H9 (cell line): ENCODE results near the gene COL28A1. TPM values are rescaled to one million over a fixed set of nuclear protein-coding genes. Genes with fewer than 3 reads are reported as not detected.

Experiments used
- DNase-seq: peaks from one replicate; pipeline ENCODE4 v3.0.0-alpha.2; 2017
- H2AFZ ChIP-seq: one replicate; pipeline ENCODE4 v1.6.1; 2013; ENCODE audit warnings: mild to moderate bottlenecking, low read length, control low read depth, moderate library complexity
- H2AK5ac ChIP-seq: 2 replicates; pipeline ENCODE4 v1.6.1; 2013; ENCODE audit warnings: low read length, control low read depth, mixed read lengths; ENCODE audit not compliant: insufficient read length
- H2BK120ac ChIP-seq: one replicate; pipeline ENCODE4 v1.6.1; 2013; ENCODE audit warnings: low read depth, mild to moderate bottlenecking, low read length, control low read depth, inconsistent platforms; ENCODE audit not compliant: poor library complexity, severe bottlenecking
- H2BK12ac ChIP-seq: 2 replicates; pipeline ENCODE4 v1.6.1; 2013; ENCODE audit warnings: low read length, control low read depth, mixed read lengths, low read depth; ENCODE audit not compliant: insufficient read length
- H2BK15ac ChIP-seq: 2 replicates; pipeline ENCODE4 v1.6.1; 2013; ENCODE audit warnings: low read depth, low read length, control low read depth
- H2BK20ac ChIP-seq: one replicate; pipeline ENCODE4 v1.6.1; 2013; ENCODE audit warnings: low read depth, mild to moderate bottlenecking, low read length, control low read depth, inconsistent platforms; ENCODE audit not compliant: poor library complexity, severe bottlenecking
- H2BK5ac ChIP-seq: 2 replicates; pipeline ENCODE4 v1.6.1; 2013; ENCODE audit warnings: low read length, control low read depth, mixed read lengths; ENCODE audit not compliant: insufficient read length
- H3K14ac ChIP-seq: 2 replicates; pipeline ENCODE4 v1.6.1; 2013; ENCODE audit warnings: low read length, control low read depth; ENCODE audit not compliant: insufficient read depth
- H3K18ac ChIP-seq: 2 replicates; pipeline ENCODE4 v1.6.1; 2013; ENCODE audit warnings: low read depth, mild to moderate bottlenecking, mixed read lengths, low read length, control low read depth; ENCODE audit not compliant: insufficient read length
- H3K23ac ChIP-seq: 2 replicates; pipeline ENCODE4 v1.6.1; 2013; ENCODE audit warnings: low read length, control low read depth, mixed read lengths, low read depth; ENCODE audit not compliant: insufficient read length
- H3K23me2 ChIP-seq: 2 replicates; pipeline ENCODE4 v1.6.1; 2013; ENCODE audit warnings: low read depth, mild to moderate bottlenecking, mixed read lengths, low read length, control low read depth; ENCODE audit not compliant: insufficient read length, poor library complexity, severe bottlenecking
- H3K27ac ChIP-seq: 2 replicates; pipeline ENCODE4 v1.5.1; 2013; ENCODE audit warnings: low read length, control low read depth, mixed read lengths, low read depth; ENCODE audit not compliant: insufficient read length
- H3K27me3 ChIP-seq: 2 replicates; pipeline ENCODE4 v1.6.1; 2013; ENCODE audit warnings: low read length, control low read depth, inconsistent platforms; ENCODE audit not compliant: insufficient read depth
- H3K4ac ChIP-seq: 2 replicates; pipeline ENCODE4 v1.6.1; 2013; ENCODE audit warnings: low read depth, mild to moderate bottlenecking, control low read depth, inconsistent platforms, low read length, moderate library complexity
- H3K4me1 ChIP-seq: 2 replicates; pipeline ENCODE4 v1.6.1; 2013; ENCODE audit warnings: low read length, control low read depth, inconsistent platforms; ENCODE audit not compliant: insufficient read depth
- H3K4me2 ChIP-seq: 2 replicates; pipeline ENCODE4 v1.6.1; 2013; ENCODE audit warnings: low read length, control low read depth, mixed read lengths; ENCODE audit not compliant: insufficient read length, insufficient read depth
- H3K56ac ChIP-seq: 2 replicates; pipeline ENCODE4 v1.6.1; 2013; ENCODE audit warnings: low read depth, mild to moderate bottlenecking, mixed read lengths, low read length, control low read depth; ENCODE audit not compliant: insufficient read length
- H3K79me1 ChIP-seq: 2 replicates; pipeline ENCODE4 v1.6.1; 2013; ENCODE audit warnings: low read depth, mild to moderate bottlenecking, moderate library complexity, low read length, control low read depth, inconsistent platforms; ENCODE audit not compliant: insufficient read depth, poor library complexity, severe bottlenecking
- H3K79me2 ChIP-seq: 2 replicates; pipeline ENCODE4 v1.6.1; 2013; ENCODE audit warnings: low read length, control low read depth, inconsistent platforms; ENCODE audit not compliant: insufficient read depth
- H3K9ac ChIP-seq: 2 replicates; pipeline ENCODE4 v1.6.1; 2013; ENCODE audit warnings: low read length, control low read depth, mixed read lengths; ENCODE audit not compliant: insufficient read length; ENCODE audit errors: extremely low read depth
- H3K9me3 ChIP-seq: one replicate; pipeline ENCODE4 v1.6.1; 2013; ENCODE audit warnings: low read depth, low read length, inconsistent platforms; ENCODE audit not compliant: control insufficient read depth
- H3T11ph ChIP-seq: one replicate; pipeline ENCODE4 v1.6.1; 2013; ENCODE audit warnings: mild to moderate bottlenecking, low read length, control low read depth, inconsistent platforms
- H4K20me1 ChIP-seq: one replicate; pipeline ENCODE4 v1.6.1; 2013; ENCODE audit not compliant: control insufficient read depth, insufficient read length, insufficient read depth
- H4K5ac ChIP-seq: 2 replicates; pipeline ENCODE4 v1.6.1; 2013; ENCODE audit warnings: low read depth, mild to moderate bottlenecking, mixed read lengths, low read length, control low read depth; ENCODE audit not compliant: insufficient read length
- H4K8ac ChIP-seq: replicated peaks from 2 replicates; pipeline ENCODE4 v1.6.1; 2013; ENCODE audit warnings: low read length, control low read depth, mixed read lengths, low read depth; ENCODE audit not compliant: insufficient read length
- H4K91ac ChIP-seq: 2 replicates; pipeline ENCODE4 v1.6.1; 2013; ENCODE audit warnings: low read depth, mild to moderate bottlenecking, moderate library complexity, mixed read lengths, low read length, control low read depth; ENCODE audit not compliant: insufficient read length
- H3K27ac Mint-ChIP-seq, 3 experiments: 2 replicates in 2 of 3; 3 replicates in 1 of 3; pipeline ENCODE4 v1.8.0; 2020 to 2021; ENCODE audit warnings: mixed read lengths in 3 of 3, mild to moderate bottlenecking in 1 of 3, moderate library complexity in 1 of 3
- H3K27me3 Mint-ChIP-seq: 2 replicates; pipeline ENCODE4 v1.8.0; 2021; ENCODE audit warnings: low read depth, mild to moderate bottlenecking, moderate library complexity, mixed read lengths
- H3K36me3 Mint-ChIP-seq, 3 experiments: 2 replicates in 2 of 3; 3 replicates in 1 of 3; pipeline ENCODE4 v1.8.0; 2020 to 2021; ENCODE audit warnings: low read depth in 3 of 3, mixed read lengths in 3 of 3; ENCODE audit not compliant: insufficient read depth in 1 of 3
- H3K4me1 Mint-ChIP-seq, 2 experiments: 2 replicates each; pipeline ENCODE4 v1.8.0; 2020; ENCODE audit warnings: mixed read lengths in 2 of 2
- H3K4me3 Mint-ChIP-seq, 2 experiments: 2 replicates in 1 of 2; 3 replicates in 1 of 2; pipeline ENCODE4 v1.8.0; 2020 to 2021; ENCODE audit warnings: mild to moderate bottlenecking in 2 of 2, mixed read lengths in 2 of 2, moderate library complexity in 1 of 2
- H3K9me3 Mint-ChIP-seq, 2 experiments: 2 replicates in 1 of 2; 3 replicates in 1 of 2; pipeline ENCODE4 v1.8.0; 2020; ENCODE audit warnings: mild to moderate bottlenecking in 2 of 2, mixed read lengths in 2 of 2, moderate library complexity in 1 of 2
- CTCF ChIP-seq: fragments of 200-600 bp; sonication (generic); conservative IDR thresholded peaks from 3 replicates; pipeline ENCODE4 v1.8.0; 2021; ENCODE audit warnings: antibody characterized with exemption, mild to moderate bottlenecking
- WGBS: extraction: QIAGEN DNeasy Blood & Tissue Kit; methylation state at CpG from one replicate; pipeline ENCODE4 v1.1.7; 2013; ENCODE audit warnings: missing lambda C conversion rate, low lambda C conversion rate, mixed read lengths; ENCODE audit not compliant: insufficient read length; ENCODE audit errors: extremely low coverage; 5-methylcytosine and 5-hydroxymethylcytosine counted together
- total RNA-seq: library from RNA; stranded (reverse); gene quantifications from 2 replicates; pipeline ENCODE4 v1.2.1, GENCODE V29; 2021

COL28A1 gene
- total RNA-seq, 1 experiment from 2014 or later = 0.66 TPM

GRCh38 chr7:7533831-7534430 is 1.7 kb downstream of the COL28A1 start:
- no peak overlapping the region for H3K4ac ChIP-seq
- H3K4me2 ChIP-seq = no peak overlapping the region
- no peak overlapping the region for H4K8ac ChIP-seq

More at GRCh38 chr7:7533831-7534430, 1.7 kb downstream of the COL28A1 start:
- H2BK15ac ChIP-seq = no peak overlapping the region
- Mint-ChIP-seq H3K27me3 (no peaks in the 10 kb centered on the region), H3K9me3 (no peaks in the 10 kb centered on the region), H3K4me1 (peaks cover 0 to 6% of the 10 kb centered on the region in 2 experiments; a peak in 1 of 4 replicates), H3K4me3 (no peak overlapping the region), H3K36me3 (no peaks in the 10 kb centered on the region), H3K27ac (no peak overlapping the region)
- no peaks in the 10 kb centered on the region for H3K9me3 ChIP-seq
- H3K4me1 ChIP-seq = no peaks in the 10 kb centered on the region
- no peak overlapping the region for H3T11ph ChIP-seq
- no peak overlapping the region for H3K56ac ChIP-seq
- H3K23ac ChIP-seq = no peak overlapping the region
- H2BK20ac ChIP-seq = no peak overlapping the region
- no peak overlapping the region for H4K91ac ChIP-seq
- no peaks in the 10 kb centered on the region for H3K27me3 ChIP-seq
- H3K27ac ChIP-seq = no peak overlapping the region
- H3K9ac ChIP-seq = no peak overlapping the region
- H4K5ac ChIP-seq = no peak overlapping the region
- no peak overlapping the region for H2BK12ac ChIP-seq
- no peak overlapping the region for H3K14ac ChIP-seq
- H2AK5ac ChIP-seq = no peak overlapping the region
- DNase-seq = no peak
- no peak overlapping the region for H2BK120ac ChIP-seq
- no peaks in the 10 kb centered on the region for H3K23me2 ChIP-seq
- no peaks in the 10 kb centered on the region for H4K20me1 ChIP-seq
- H3K79me1 ChIP-seq = no peaks in the 10 kb centered on the region
- no peak for TF ChIP-seq CTCF
- H3K18ac ChIP-seq = no peak overlapping the region
- H2BK5ac ChIP-seq = no peak overlapping the region
- H2AFZ ChIP-seq = no peak overlapping the region
- WGBS = no CpG with 5 or more reads among the region's 3 CpGs
- no peaks in the 10 kb centered on the region for H3K79me2 ChIP-seq
